ENCODE data around the gene NKD1. TPM values are rescaled to one million over a fixed set of nuclear protein-coding genes. Genes with fewer than 3 reads are reported as not detected.

The NKD1 gene
- total and polyA plus RNA-seq, 2 donors (not counting 1 experiment from before 2014, with no cell fraction given), result 0.16 to 1.9 TPM

GRCh38 chr16:50598256-50598894 lies 50.2 kb downstream of the NKD1 start:
- DNase-seq, result no peak
- Mint-ChIP-seq H3K9me3 (ENCODE audit: insufficient read depth) (no peaks in the 10 kb centered on the region), H3K4me3 (no peak overlapping the region), H3K27ac (no peak overlapping the region), H3K4me1 (no peaks in the 10 kb centered on the region), H3K27me3 (no peaks in the 10 kb centered on the region)
- no peak overlapping the region for H3K4me3 ChIP-seq (ENCODE audit: control extremely low read depth in 1 of 5, extremely low read depth in 1 of 5, insufficient read depth in 1 of 5, low read depth in 2 of 5, low read length in 4 of 5)
- TF ChIP-seq CTCF (IDR thresholded peaks at IDR 0.05) (no peak), EZH2 (IDR thresholded peaks at IDR 0.05; ENCODE audit: borderline replicate concordance, insufficient read depth, low read depth, low read length, poor library complexity, severe bottlenecking) (no peak)
- H3K9ac ChIP-seq (ENCODE audit: low read length), result no peak overlapping the region
- no peaks in the 10 kb centered on the region for H3K4me1 ChIP-seq (ENCODE audit: control insufficient read depth in 2 of 2, insufficient read depth in 2 of 2, low read length in 2 of 2)
- ATAC-seq (ENCODE audit: low read depth), result no peak
- CTCF ChIA-PET, result no interaction called here
- H3K4me2 ChIP-seq (replicated peaks; ENCODE audit: low read depth, low read length, poor library complexity, severe bottlenecking), result no peak overlapping the region
- POLR2A ChIA-PET, result no interaction called here
- intact Hi-C loops (cut with micrococcal nuclease), result no loop called here
- no peaks in the 10 kb centered on the region for H3K79me2 ChIP-seq (ENCODE audit: control insufficient read depth, insufficient read depth, low read length)
- no peaks in the 10 kb centered on the region for H3K36me3 ChIP-seq (replicated peaks in 1 of 2; ENCODE audit: control extremely low read depth in 1 of 2, control insufficient read depth in 1 of 2, extremely low read depth in 1 of 2, insufficient read depth in 2 of 2, low read length in 1 of 2)
- WGBS (ENCODE audit: insufficient coverage), result 94% methylated on average over 15 of the region's 15 CpGs
- H3K27ac ChIP-seq (ENCODE audit: low read length in 2 of 2), result no peak overlapping the region
- H2AFZ ChIP-seq (ENCODE audit: insufficient read depth, low read depth, low read length, poor library complexity, severe bottlenecking), result no peak overlapping the region
- no peaks in the 10 kb centered on the region for H3K27me3 ChIP-seq (replicated peaks in 1 of 4; ENCODE audit: control extremely low read depth in 1 of 4, control insufficient read depth in 3 of 4, insufficient read depth in 4 of 4, low read length in 3 of 4)
- no peaks in the 10 kb centered on the region for H3K9me3 ChIP-seq (ENCODE audit: control extremely low read depth in 1 of 3, control insufficient read depth in 2 of 3, insufficient read depth in 1 of 3, low read length in 2 of 3)
- H4K20me1 ChIP-seq (ENCODE audit: control insufficient read depth, insufficient read depth, low read length, poor library complexity, severe bottlenecking), result no peaks in the 10 kb centered on the region

- Histone ChIP-seq H2AFZ (ENCODE audit: insufficient read depth, low read depth, low read length, poor library complexity, severe bottlenecking) (no peak overlapping the region), H3K9ac (ENCODE audit: low read length) (no peak overlapping the region), H3K4me2 (replicated peaks; ENCODE audit: low read depth, low read length, poor library complexity, severe bottlenecking) (no peak overlapping the region), H3K9me3 (ENCODE audit: control extremely low read depth in 1 of 3, control insufficient read depth in 2 of 3, insufficient read depth in 1 of 3, low read length in 2 of 3) (no peaks in the 10 kb centered on the region), H3K27me3 (replicated peaks in 1 of 4; ENCODE audit: control extremely low read depth in 1 of 4, control insufficient read depth in 3 of 4, insufficient read depth in 4 of 4, low read length in 3 of 4) (no peaks in the 10 kb centered on the region), H3K4me3 (ENCODE audit: control extremely low read depth in 1 of 5, extremely low read depth in 1 of 5, insufficient read depth in 1 of 5, low read depth in 2 of 5, low read length in 4 of 5) (no peak overlapping the region), H3K27ac (ENCODE audit: low read length in 2 of 2) (no peak overlapping the region), H3K36me3 (replicated peaks in 1 of 2; ENCODE audit: control extremely low read depth in 1 of 2, control insufficient read depth in 1 of 2, extremely low read depth in 1 of 2, insufficient read depth in 2 of 2, low read length in 1 of 2) (no peaks in the 10 kb centered on the region), H3K79me2 (ENCODE audit: control insufficient read depth, insufficient read depth, low read length) (no peaks in the 10 kb centered on the region), H4K20me1 (ENCODE audit: control insufficient read depth, insufficient read depth, low read length, poor library complexity, severe bottlenecking) (no peaks in the 10 kb centered on the region), H3K4me1 (ENCODE audit: control insufficient read depth in 2 of 2, insufficient read depth in 2 of 2, low read length in 2 of 2) (no peaks in the 10 kb centered on the region)
- CTCF ChIA-PET, result no interaction called here
- 91% methylated on average over 6 of the region's 8 CpGs for WGBS (ENCODE audit: insufficient coverage)
- Mint-ChIP-seq H3K27me3 (no peaks in the 10 kb centered on the region), H3K27ac (peak overlapping the region; percentile 20), H3K4me1 (no peaks in the 10 kb centered on the region), H3K9me3 (ENCODE audit: insufficient read depth) (no peaks in the 10 kb centered on the region), H3K4me3 (no peak overlapping the region)
- no peak for TF ChIP-seq EZH2 (IDR thresholded peaks at IDR 0.05; ENCODE audit: borderline replicate concordance, insufficient read depth, low read depth, low read length, poor library complexity, severe bottlenecking)
- no peak for TF ChIP-seq CTCF (IDR thresholded peaks at IDR 0.05)
- DNase-seq, result no peak
- no peak for ATAC-seq (ENCODE audit: low read depth)
- POLR2A ChIA-PET, result no interaction called here
- intact Hi-C loops (cut with micrococcal nuclease), result no loop called here
Measured at GRCh38 chr16:50598936-50599361, 50.8 kb downstream of the NKD1 start.
